Measurements from ENCODE around the gene SNED1. TPM values are rescaled to one million over a fixed set of nuclear protein-coding genes. Genes with fewer than 3 reads are reported as not detected.

SNED1 gene
- total and polyA plus RNA-seq, 4 donors, result 0.65 to 18.1 (median 2.8) TPM

GRCh38 chr2:241051578-241052487 is 53.4 kb downstream of the SNED1 start:
- H3K9ac ChIP-seq (ENCODE audit: low read depth in 1 of 2, low read length in 2 of 2), result no peak overlapping the region
- DNase-seq (ENCODE audit: low spot score), result no peak
- peaks cover 2 to 64% (median 20%) of the 10 kb centered on the region in 4 donors for H3K36me3 ChIP-seq (ENCODE audit: control insufficient read depth in 4 of 4, insufficient read depth in 3 of 4, low read depth in 1 of 4, low read length in 3 of 4)
- no peaks in the 10 kb centered on the region for H3K4me1 ChIP-seq (ENCODE audit: control insufficient read depth in 4 of 4, insufficient read depth in 4 of 4, low read length in 3 of 4)
- TF ChIP-seq GABPA (IDR thresholded peaks at IDR 0.05 in 1 of 2, conservative IDR thresholded peaks at IDR 0.05 in 1 of 2), result no peak
- TF ChIP-seq RAD21 (IDR thresholded peaks at IDR 0.05), result no peak
- no peak for TF ChIP-seq RXRA (IDR thresholded peaks at IDR 0.05)
- no peak for TF ChIP-seq HNF4A (conservative IDR thresholded peaks at IDR 0.05)
- no peak for TF ChIP-seq ZBTB33 (IDR thresholded peaks at IDR 0.05)
- TF ChIP-seq HNF4G (IDR thresholded peaks at IDR 0.05), result no peak
- TF ChIP-seq, protein P1, sequence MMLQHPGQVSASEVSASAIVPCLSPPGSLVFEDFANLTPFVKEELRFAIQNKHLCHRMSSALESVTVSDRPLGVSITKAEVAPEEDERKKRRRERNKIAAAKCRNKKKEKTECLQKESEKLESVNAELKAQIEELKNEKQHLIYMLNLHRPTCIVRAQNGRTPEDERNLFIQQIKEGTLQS (IDR thresholded peaks at IDR 0.05), result no peak
- TF ChIP-seq FOXA1 (IDR thresholded peaks at IDR 0.05), result no peak
- TF ChIP-seq SP1 (IDR thresholded peaks at IDR 0.05), result no peak
- no peak for TF ChIP-seq NR2F2 (IDR thresholded peaks at IDR 0.05)
- no peak for TF ChIP-seq JUND (IDR thresholded peaks at IDR 0.05)
- TF ChIP-seq REST (IDR thresholded peaks at IDR 0.05), result no peak
- TF ChIP-seq, protein P2, sequence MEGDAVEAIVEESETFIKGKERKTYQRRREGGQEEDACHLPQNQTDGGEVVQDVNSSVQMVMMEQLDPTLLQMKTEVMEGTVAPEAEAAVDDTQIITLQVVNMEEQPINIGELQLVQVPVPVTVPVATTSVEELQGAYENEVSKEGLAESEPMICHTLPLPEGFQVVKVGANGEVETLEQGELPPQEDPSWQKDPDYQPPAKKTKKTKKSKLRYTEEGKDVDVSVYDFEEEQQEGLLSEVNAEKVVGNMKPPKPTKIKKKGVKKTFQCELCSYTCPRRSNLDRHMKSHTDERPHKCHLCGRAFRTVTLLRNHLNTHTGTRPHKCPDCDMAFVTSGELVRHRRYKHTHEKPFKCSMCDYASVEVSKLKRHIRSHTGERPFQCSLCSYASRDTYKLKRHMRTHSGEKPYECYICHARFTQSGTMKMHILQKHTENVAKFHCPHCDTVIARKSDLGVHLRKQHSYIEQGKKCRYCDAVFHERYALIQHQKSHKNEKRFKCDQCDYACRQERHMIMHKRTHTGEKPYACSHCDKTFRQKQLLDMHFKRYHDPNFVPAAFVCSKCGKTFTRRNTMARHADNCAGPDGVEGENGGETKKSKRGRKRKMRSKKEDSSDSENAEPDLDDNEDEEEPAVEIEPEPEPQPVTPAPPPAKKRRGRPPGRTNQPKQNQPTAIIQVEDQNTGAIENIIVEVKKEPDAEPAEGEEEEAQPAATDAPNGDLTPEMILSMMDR (IDR thresholded peaks at IDR 0.05; ENCODE audit: low read depth, low read length, missing input control), result no peak
- TF ChIP-seq, protein P3, sequence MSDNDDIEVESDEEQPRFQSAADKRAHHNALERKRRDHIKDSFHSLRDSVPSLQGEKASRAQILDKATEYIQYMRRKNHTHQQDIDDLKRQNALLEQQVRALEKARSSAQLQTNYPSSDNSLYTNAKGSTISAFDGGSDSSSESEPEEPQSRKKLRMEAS (IDR thresholded peaks at IDR 0.05), result no peak
- TF ChIP-seq TAF1 (conservative IDR thresholded peaks at IDR 0.05), result no peak
- no peak for TF ChIP-seq FOXA2 (IDR thresholded peaks at IDR 0.05)
- TF ChIP-seq EGR1 (IDR thresholded peaks at IDR 0.05; ENCODE audit: low read depth in 2 of 2), result no peak
- TF ChIP-seq YY1 (IDR thresholded peaks at IDR 0.05), result no peak
- H3K27me3 ChIP-seq (ENCODE audit: control insufficient read depth in 4 of 4, insufficient read depth in 4 of 4, low read length in 3 of 4), result no peaks in the 10 kb centered on the region
- no peak overlapping the region for H3K27ac ChIP-seq (ENCODE audit: low read depth in 1 of 2, low read length in 2 of 2)
- WGBS, result 94% methylated on average over 33 of the region's 33 CpGs
- no peaks in the 10 kb centered on the region for H3K9me3 ChIP-seq (ENCODE audit: control insufficient read depth in 4 of 4, low read length in 3 of 4)
- H3K4me3 ChIP-seq (ENCODE audit: low read depth in 1 of 3, low read length in 3 of 3), result no peak overlapping the region
